Measurements from ENCODE around the gene TMEM86A. TPM values are rescaled to one million over a fixed set of nuclear protein-coding genes. Genes with fewer than 3 reads are reported as not detected.

The TMEM86A gene
- total RNA-seq, 4 donors from 2014 or later, result 17.1 to 57.0 (median 41.1) TPM

DNA sequence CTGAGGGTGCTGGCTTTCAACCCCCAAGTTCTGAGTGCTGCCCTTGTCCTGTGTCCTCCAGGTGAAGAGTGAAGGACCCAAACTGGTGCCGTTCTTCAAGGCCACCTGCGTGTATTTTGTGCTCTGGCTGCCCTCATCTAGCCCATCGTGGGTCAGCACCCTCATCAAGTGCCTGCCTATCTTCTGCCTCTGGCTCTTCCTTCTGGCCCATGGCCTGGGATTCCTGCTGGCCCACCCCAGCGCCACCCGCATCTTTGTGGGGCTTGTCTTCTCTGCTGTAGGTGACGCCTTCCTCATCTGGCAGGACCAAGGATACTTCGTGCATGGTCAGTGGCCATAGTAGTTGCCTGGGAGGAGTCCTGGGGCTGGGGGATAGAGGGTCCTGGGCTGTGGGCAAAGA, 2.3 kb downstream of the TMEM86A start:
- 95% methylated on average over 7 of the region's 7 CpGs for WGBS
- no peak for DNase-seq (ENCODE audit: low spot score in 2 of 2)
- TF ChIP-seq POLR2A (IDR thresholded peaks at IDR 0.05) (no peak), POLR2AphosphoS5 (IDR thresholded peaks at IDR 0.05) (no peak), EP300 (IDR thresholded peaks at IDR 0.05) (no peak)
- TF ChIP-seq, protein P1, sequence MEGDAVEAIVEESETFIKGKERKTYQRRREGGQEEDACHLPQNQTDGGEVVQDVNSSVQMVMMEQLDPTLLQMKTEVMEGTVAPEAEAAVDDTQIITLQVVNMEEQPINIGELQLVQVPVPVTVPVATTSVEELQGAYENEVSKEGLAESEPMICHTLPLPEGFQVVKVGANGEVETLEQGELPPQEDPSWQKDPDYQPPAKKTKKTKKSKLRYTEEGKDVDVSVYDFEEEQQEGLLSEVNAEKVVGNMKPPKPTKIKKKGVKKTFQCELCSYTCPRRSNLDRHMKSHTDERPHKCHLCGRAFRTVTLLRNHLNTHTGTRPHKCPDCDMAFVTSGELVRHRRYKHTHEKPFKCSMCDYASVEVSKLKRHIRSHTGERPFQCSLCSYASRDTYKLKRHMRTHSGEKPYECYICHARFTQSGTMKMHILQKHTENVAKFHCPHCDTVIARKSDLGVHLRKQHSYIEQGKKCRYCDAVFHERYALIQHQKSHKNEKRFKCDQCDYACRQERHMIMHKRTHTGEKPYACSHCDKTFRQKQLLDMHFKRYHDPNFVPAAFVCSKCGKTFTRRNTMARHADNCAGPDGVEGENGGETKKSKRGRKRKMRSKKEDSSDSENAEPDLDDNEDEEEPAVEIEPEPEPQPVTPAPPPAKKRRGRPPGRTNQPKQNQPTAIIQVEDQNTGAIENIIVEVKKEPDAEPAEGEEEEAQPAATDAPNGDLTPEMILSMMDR (IDR thresholded peaks at IDR 0.05), result no peak
- Histone ChIP-seq H3K9me3 (no peaks in the 10 kb centered on the region), H3K36me3 (peaks cover 13% of the 10 kb centered on the region), H3K27ac (no peak overlapping the region), H3K27me3 (no peaks in the 10 kb centered on the region), H3K4me3 (no peak overlapping the region), H3K4me1 (peaks cover 35% of the 10 kb centered on the region)

DNA sequence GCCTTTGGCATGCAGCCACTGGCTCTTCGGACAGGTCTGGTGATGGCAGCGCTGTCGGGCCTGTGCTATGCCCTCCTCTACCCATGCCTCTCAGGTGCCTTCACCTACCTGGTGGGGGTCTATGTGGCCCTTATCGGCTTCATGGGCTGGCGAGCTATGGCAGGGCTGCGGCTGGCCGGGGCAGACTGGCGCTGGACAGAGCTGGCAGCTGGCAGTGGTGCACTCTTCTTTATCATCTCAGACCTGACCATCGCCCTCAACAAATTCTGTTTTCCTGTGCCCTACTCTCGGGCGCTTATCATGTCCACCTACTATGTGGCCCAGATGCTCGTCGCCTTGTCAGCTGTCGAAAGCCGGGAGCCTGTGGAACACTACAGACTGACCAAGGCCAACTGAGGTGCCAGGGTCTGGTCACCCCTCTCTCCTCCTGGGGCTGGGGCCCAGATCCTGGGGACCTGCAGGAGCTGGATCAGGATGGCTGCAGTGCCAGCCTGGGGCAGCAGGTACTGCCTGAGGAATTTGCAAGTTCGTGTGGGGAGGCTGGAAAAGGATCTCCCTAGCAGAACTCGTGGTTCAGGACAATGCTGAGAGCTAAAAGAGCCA, 3.1 kb downstream of the TMEM86A start:
- TF ChIP-seq POLR2AphosphoS5 (IDR thresholded peaks at IDR 0.05), result no peak
- TF ChIP-seq, protein P1 (IDR thresholded peaks at IDR 0.05), result no peak
- TF ChIP-seq POLR2A (IDR thresholded peaks at IDR 0.05), result no peak
- TF ChIP-seq EP300 (IDR thresholded peaks at IDR 0.05), result no peak
- H3K27ac ChIP-seq, result no peak overlapping the region
- H3K27me3 ChIP-seq, result no peaks in the 10 kb centered on the region
- no peak overlapping the region for H3K4me3 ChIP-seq
- no peak for DNase-seq (ENCODE audit: low spot score in 2 of 2)
- H3K4me1 ChIP-seq, result peaks cover 44% of the 10 kb centered on the region
- no peaks in the 10 kb centered on the region for H3K9me3 ChIP-seq
- 96% methylated on average over 17 of the region's 17 CpGs for WGBS
- peaks cover 13% of the 10 kb centered on the region for H3K36me3 ChIP-seq

DNA sequence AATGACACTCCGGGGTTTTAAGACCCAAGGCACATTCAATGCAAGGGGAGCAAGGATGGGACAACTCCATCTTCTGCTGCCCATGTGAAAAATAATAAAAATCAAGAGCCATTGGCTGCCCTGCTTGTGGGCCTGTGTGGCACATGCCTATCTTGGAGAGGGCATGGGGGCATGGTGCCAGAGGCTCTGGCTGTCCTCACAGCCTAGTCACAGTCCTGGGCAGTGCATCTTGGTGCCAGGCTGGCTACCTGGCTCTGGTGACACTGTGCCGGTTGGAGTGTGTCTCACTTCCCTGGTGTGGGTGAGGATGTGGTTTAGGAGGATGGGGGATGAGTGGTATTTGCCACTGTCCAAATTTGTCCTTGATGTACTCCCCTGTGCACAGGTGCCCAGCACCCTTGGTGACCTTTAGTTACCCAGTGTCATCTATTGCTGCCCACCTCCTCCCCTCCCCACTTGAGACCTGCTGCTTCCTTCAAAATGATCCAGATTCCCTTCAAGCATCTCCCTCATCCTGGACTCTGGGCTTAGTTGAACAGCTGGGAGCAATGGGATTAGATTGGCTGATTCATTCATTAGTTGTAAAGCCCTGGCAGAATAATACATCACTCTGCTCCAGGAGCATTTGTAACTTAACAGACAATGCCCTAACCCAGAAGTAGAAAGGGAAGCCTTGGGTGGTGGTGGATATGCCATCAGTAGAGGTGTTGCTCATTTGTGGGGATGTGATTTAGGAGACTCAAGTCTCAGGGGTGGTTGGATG, 4.6 kb downstream of the TMEM86A start:
- H3K9me3 ChIP-seq, result no peaks in the 10 kb centered on the region
- DNase-seq (ENCODE audit: low spot score in 2 of 2), result peak in 1 of 2 donors; percentile 27
- H3K27me3 ChIP-seq, result no peaks in the 10 kb centered on the region
- H3K4me1 ChIP-seq, result peaks cover 44% of the 10 kb centered on the region
- 64% methylated on average over 2 of the region's 2 CpGs for WGBS
- peaks cover 13% of the 10 kb centered on the region for H3K36me3 ChIP-seq
- H3K27ac ChIP-seq, result no peak overlapping the region
- TF ChIP-seq POLR2AphosphoS5 (IDR thresholded peaks at IDR 0.05) (no peak), EP300 (IDR thresholded peaks at IDR 0.05) (no peak), POLR2A (IDR thresholded peaks at IDR 0.05) (no peak)
- TF ChIP-seq, protein P1 (IDR thresholded peaks at IDR 0.05), result no peak
- no peak overlapping the region for H3K4me3 ChIP-seq

DNA sequence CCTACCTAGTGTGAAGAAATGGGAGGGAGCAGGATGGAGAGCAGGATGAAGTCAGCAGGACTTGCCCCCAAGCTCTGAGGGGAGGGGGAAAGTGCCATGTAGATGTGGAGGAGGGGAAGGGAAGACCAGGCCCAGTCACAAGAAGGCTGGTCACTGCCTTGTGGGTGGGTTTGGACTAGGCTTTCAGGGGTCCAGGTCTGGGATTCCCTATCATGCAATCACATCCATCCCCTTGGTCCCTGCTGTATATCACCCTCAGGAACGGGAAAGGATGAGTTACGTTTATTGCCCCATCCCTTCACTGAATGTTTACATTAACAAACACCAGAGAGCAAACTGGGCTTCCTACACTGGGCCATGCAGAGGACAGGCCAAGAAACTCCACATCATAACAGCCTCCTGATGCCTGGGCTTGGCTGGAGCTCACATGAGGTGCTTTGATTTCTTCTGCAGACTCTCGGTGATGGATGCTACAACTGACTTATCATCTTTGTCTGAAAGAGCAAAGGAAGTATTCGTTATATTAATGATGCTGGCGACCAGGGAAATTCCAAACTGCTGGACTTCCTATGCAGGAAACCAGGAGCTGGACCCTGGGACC, 5.6 kb downstream of the TMEM86A start:
- Histone ChIP-seq H3K27me3 (no peaks in the 10 kb centered on the region), H3K36me3 (peaks cover 13% of the 10 kb centered on the region), H3K27ac (no peak overlapping the region), H3K4me1 (peaks cover 41% of the 10 kb centered on the region), H3K4me3 (no peak overlapping the region), H3K9me3 (no peaks in the 10 kb centered on the region)
- TF ChIP-seq POLR2A (IDR thresholded peaks at IDR 0.05) (no peak), POLR2AphosphoS5 (IDR thresholded peaks at IDR 0.05) (no peak), EP300 (IDR thresholded peaks at IDR 0.05) (no peak)
- TF ChIP-seq, protein P1 (IDR thresholded peaks at IDR 0.05), result no peak
- peak in 1 of 2 donors; percentile 5 for DNase-seq (ENCODE audit: low spot score in 2 of 2)
- 88% methylated on average over 5 of the region's 5 CpGs for WGBS

DNA sequence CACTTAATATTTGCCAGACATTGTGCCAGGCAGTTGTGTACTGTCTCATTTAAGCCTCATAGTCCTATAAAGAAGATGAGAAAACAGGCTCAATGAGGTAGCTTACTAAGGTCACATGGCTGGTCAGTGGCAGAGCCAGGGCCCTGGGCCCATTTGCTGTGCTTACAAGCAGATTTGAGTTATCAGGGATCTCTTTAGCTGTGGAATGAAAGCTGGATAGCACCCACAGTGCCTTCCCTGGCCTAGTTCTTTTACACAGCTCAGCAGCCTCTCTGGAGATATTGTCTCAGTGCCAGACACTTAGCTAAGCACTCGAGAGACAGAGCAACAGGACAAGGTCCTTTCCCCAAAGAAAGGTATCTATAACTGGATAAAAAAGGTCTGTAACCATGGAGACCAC, 6.1 kb downstream of the TMEM86A start:
- Histone ChIP-seq H3K36me3 (peaks cover 13% of the 10 kb centered on the region), H3K27me3 (no peaks in the 10 kb centered on the region), H3K4me3 (no peak overlapping the region), H3K27ac (no peak overlapping the region), H3K4me1 (peaks cover 35% of the 10 kb centered on the region), H3K9me3 (no peaks in the 10 kb centered on the region)
- peak in 1 of 2 donors; percentile 26 for DNase-seq (ENCODE audit: low spot score in 2 of 2)
- WGBS, result 47% methylated on average over 1 of the region's 1 CpG
- TF ChIP-seq POLR2A (IDR thresholded peaks at IDR 0.05) (no peak), EP300 (IDR thresholded peaks at IDR 0.05) (no peak)
- TF ChIP-seq, protein P1 (IDR thresholded peaks at IDR 0.05), result no peak

All from suprapubic skin (tissue), 4 donors.